CD4-positive, alpha-beta T cell treated with Interleukin-15 for 4 hours (primary cell): ENCODE measurements around the gene TMEM14C.

ENCODE experiments used
- DNase-seq: peaks from one replicate; pipeline ENCODE4 v3.0.0-alpha.2; 2020; ENCODE audit warnings: low spot score

Gene TMEM14C

GRCh38 chr6:10759884-10760329, 37.0 kb downstream of the TMEM14C start:
- no peak for DNase-seq

- no peak for DNase-seq
Measured at GRCh38 chr6:10763006-10763405, 40.1 kb downstream of the TMEM14C start.

GRCh38 chr6:10769419-10769818, 46.5 kb downstream of the TMEM14C start:
- no peak for DNase-seq

- no peak for DNase-seq
Measured at GRCh38 chr6:10771371-10771894, 48.6 kb downstream of the TMEM14C start.

- no peak for DNase-seq
Measured at GRCh38 chr6:10778230-10778629, 55.4 kb downstream of the TMEM14C start.

GRCh38 chr6:10779076-10779475, 56.2 kb downstream of the TMEM14C start:
- no peak for DNase-seq
